HL-60 (cell line): Measurements from ENCODE around the gene ADIPOR2.

Experiments
- CTCF ChIP-seq: IDR thresholded peaks from one replicate; pipeline ENCODE4 v1.5.1; 2011; ENCODE audit warnings: low read length, control low read depth, inconsistent platforms; ENCODE audit not compliant: insufficient read depth
- POLR2AphosphoS5 ChIP-seq: IDR thresholded peaks from 2 replicates; pipeline ENCODE4 v1.6.1; 2012; ENCODE audit warnings: low read depth

DNA sequence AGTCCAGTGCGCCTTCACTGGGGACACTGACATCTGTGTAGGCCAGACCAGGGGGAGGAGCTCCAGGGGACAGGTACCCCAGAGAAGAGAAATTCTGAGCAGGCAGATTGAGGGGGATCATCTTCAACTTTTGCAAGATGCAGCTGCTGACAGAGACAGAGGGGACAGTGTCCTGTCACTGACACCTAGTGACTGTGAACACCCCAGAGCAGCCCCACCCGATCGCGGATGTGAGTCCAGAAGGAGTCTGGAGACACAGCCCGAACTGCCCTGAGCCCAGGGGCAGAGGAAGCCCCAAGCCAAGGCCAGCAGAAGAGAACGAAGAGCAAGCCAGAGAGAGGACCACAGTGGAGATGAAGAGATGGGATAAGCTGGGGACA is 107.8 kb downstream of the ADIPOR2 start:
- no peak for TF ChIP-seq CTCF
- no peak for TF ChIP-seq POLR2AphosphoS5
